Erythroblast (primary cell): ENCODE results near the gene UPK1A.

Experiments used
- GATA1 ChIP-seq: IDR thresholded peaks from 2 replicates; pipeline ENCODE4 v1.6.1; 2011; ENCODE audit warnings: low read depth, mild to moderate bottlenecking, control low read depth, low read length, moderate library complexity
- POLR2A ChIP-seq: IDR thresholded peaks from 2 replicates; pipeline ENCODE4 v1.6.1; 2011; ENCODE audit warnings: mild to moderate bottlenecking, low read length

GRCh38 chr19:35722461-35722860 is 56.1 kb downstream of the UPK1A start:
- TF ChIP-seq POLR2A (no peak), GATA1 (no peak)
